GM18520 (cell line): ENCODE measurements around the gene DIPK2A.
A peak's percentile ranks its signal among the peaks of the same experiment; 100 is the strongest.

Experiments used
- ATAC-seq: cut with Tn5 transposase; IDR thresholded peaks from one replicate; pipeline ENCODE4 v1.9.1; 2021; ENCODE audit not compliant: unreplicated experiment

Gene DIPK2A, protein sequence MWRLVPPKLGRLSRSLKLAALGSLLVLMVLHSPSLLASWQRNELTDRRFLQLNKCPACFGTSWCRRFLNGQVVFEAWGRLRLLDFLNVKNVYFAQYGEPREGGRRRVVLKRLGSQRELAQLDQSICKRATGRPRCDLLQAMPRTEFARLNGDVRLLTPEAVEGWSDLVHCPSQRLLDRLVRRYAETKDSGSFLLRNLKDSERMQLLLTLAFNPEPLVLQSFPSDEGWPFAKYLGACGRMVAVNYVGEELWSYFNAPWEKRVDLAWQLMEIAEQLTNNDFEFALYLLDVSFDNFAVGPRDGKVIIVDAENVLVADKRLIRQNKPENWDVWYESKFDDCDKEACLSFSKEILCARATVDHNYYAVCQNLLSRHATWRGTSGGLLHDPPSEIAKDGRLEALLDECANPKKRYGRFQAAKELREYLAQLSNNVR

DNA sequence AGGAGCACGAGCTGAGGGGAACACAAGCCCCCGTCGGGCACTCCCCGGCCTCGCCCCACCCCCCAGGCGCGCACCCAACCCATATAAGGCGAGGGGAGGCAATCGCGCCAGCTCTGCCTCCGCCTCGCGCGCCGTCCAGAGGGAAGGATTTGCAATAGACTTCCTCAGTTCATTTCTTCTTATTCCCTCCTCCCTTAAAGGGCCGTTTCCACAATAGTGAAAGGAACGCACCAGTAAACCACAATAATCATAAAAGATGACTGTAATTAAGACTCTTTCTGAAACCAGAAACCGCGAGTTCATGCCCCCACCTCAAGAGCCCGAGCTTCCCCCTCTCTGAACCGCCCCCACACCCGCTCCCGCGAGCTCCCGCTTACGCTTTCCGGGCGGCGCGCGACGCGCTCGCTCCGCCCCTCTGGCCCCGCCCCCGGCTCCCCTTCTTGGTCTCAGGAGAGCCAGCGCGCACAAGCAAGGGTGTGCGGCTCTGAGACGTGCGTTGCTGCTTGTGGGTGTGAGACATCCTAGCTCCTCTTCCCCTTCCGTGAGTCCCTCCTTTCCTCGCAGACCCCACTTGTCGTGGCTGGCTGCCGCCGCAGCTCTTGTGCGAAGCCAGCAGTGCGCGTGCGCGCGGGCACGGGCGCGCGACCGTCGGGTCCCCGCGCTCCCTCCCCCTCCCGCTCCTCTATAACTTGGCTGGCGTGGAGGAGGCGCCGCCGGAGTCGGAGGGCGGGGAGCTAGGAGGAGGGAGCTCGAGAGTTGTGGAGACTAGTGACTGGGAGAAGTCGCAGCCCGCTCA is at the start of gene DIPK2A:
Gene DIPK2A (plus strand): TSS at position 465 of the 796 bp plus-strand sequence. CDS start 510 bp downstream, outside the sequence.
- peak; percentile 32 for ATAC-seq

- peak; percentile 49 for ATAC-seq
Observed at GRCh38 chr3:143924522-143925285, 46.9 kb upstream of the DIPK2A start.

DNA sequence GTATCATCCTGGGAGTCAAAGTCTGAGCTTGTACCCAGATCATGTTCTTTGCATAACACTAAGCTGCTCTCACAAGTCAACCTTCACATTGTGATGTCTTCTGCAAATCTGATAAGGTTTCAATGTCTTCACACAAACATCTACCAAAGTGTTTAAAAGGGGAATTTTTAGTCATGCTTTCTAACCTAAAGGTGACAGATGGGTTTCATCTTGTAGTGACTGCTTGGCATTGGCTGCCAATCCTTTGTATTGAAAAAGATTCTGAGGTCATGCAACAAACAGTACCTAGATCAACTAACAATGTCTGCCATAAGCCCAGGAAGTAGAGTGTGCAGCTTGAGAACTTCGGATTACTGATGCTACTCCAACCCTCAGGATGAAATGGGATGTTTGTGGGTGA is 43.6 kb upstream of the DIPK2A start:
- ATAC-seq = no peak

- no peak for ATAC-seq
Observed at GRCh38 chr3:143928541-143929255, 42.9 kb upstream of the DIPK2A start.

DNA sequence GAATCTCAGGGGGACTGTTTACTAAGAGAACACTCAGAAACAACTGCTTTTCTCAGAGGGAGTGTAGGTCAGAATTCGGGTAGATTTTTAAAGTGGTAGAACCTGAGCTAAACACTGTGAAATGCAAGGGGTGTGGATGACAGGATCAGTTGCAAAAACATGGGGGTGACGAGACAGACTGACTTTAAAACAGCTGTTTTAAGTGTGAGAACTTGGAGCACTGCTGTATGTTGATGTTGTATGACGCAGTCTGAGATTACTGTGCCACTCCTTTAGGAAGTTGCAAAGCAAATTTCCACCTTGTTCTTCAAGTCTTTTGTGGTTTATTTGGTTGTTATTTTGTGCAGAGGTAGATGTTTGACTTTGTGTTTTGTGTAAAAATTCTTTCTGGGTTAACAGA is 36.8 kb upstream of the DIPK2A start:
- ATAC-seq = no peak

- ATAC-seq = no peak
Observed at GRCh38 chr3:143935678-143936077, 35.9 kb upstream of the DIPK2A start.

- no peak for ATAC-seq
Observed at GRCh38 chr3:143950810-143951209, 20.8 kb upstream of the DIPK2A start.

DNA sequence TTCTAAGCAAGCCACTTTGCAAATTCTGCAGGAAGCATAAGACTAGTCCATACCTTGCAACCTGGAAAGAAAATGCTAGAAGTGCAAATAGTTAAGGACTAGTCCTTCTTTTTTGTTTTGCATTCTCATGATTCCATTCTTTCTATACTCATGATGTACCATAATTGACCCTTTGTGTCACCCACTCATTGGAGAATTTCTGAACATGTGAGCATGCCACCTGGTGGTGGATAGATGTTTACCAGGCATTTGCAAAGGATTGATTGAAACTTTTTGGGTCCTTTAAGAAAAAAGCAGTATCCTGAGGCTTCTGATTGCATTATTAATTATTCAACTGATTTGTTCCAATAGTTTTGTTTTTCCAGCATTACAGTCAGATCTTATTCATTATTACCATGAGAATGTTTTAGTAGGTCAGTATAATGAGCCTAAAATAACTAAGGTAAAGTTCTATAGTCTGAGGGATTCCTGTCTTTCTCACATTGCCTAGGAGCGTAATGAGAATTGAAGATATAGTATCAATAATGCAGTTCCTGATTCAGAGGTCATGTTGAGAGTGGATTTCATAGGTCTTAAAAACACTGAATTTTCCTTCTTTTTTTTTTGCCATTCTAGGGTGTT is 20.2 kb upstream of the DIPK2A start:
- peak; percentile 68 for ATAC-seq

- ATAC-seq = no peak
Observed at GRCh38 chr3:143952569-143953072, 19.0 kb upstream of the DIPK2A start.

DNA sequence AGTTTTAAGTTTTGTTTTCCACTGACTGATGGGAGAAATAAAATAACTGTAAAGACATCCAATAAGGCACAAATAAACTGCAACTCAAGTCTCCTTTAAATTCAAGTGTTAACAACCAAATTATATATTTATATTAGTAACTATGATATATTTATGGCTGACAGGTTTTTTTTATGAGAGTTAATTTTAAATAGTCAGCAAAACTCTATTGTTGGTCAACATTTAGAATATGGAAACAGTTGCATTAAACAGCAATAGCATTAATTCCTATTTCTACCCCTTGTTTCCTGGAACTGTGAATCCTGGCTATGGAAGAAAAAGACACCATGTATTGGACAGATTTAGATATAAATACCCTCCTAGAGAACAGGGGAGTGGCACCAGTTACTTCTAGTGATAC is 16.5 kb upstream of the DIPK2A start:
- no peak for ATAC-seq

GRCh38 chr3:143956838-143957237 is 14.8 kb upstream of the DIPK2A start:
- ATAC-seq = no peak

DNA sequence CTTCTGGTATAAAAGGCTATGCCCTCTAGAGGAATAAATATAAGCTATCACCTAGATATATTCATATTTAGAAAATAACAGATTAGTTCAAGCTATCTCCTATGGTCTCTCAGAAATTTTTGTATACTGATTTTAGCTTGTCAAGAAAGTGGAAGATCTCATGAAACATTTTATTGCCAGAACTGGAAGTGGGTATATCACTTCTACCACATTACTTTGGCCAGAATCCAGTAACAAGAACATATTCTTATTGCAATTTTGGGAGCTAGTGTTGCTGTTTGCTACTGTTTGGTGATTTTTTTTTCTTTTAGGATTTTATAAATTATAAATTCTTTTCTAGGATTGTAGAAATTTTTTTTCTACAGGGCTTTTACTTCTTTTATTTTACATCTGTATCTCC is 14.2 kb upstream of the DIPK2A start:
- ATAC-seq = no peak

DNA sequence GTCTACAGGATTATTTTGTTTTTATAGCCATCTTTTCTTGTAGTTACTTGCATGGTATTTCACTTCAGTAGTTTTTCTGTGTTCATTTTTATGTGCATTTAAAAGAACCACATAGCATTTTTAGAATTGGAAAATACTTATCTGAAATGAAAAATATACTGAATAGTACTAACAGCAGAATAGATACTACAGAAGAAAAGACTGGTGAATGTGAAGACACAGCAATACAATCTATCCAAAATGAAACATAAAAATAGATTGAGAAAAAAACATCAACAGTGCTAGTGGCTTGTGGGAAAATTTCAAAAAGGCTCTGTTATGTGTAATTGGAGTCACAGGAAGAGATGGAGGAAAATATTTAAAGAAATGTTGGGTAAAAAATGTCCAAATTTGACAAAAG is 12.7 kb upstream of the DIPK2A start:
- ATAC-seq = no peak

DNA sequence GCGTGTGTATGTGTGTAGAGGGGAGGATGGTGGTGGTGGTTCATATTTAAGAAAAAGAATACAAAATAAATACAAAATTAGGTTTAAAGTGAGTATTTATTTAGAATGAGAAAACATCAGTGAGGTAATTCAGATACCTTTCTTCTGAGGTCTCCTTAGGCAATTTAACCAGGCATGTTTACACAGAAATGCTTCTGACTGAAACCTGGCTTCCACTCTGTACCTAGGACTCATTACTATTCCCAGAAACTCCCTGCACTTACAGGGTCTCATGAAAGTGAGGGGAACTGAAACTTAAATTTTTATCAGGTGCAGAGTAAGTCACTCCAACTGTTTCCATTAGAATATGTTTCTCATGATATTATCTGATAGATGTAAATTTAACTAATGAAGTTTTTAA is 10.3 kb upstream of the DIPK2A start:
- ATAC-seq = no peak

- ATAC-seq = no peak
Observed at GRCh38 chr3:143963946-143964345, 7.7 kb upstream of the DIPK2A start.

GRCh38 chr3:143970773-143971358 is 757 bp upstream of the DIPK2A start:
- no peak for ATAC-seq

DNA sequence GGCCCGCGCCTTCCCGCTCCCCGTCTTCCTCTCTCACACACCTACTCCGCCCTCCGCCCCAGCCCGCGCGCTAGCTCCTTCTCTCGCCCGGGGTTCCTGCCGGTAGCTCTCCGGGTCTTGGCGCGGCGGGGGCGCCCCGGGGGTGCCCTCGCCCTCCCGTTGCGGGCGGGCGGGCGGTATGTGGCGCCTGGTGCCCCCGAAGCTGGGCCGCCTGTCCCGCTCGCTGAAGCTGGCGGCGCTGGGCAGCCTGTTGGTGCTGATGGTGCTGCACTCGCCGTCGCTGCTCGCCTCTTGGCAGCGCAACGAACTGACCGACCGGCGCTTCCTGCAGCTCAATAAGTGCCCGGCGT is 507 bp downstream of the DIPK2A start:
- ATAC-seq = no peak

DNA sequence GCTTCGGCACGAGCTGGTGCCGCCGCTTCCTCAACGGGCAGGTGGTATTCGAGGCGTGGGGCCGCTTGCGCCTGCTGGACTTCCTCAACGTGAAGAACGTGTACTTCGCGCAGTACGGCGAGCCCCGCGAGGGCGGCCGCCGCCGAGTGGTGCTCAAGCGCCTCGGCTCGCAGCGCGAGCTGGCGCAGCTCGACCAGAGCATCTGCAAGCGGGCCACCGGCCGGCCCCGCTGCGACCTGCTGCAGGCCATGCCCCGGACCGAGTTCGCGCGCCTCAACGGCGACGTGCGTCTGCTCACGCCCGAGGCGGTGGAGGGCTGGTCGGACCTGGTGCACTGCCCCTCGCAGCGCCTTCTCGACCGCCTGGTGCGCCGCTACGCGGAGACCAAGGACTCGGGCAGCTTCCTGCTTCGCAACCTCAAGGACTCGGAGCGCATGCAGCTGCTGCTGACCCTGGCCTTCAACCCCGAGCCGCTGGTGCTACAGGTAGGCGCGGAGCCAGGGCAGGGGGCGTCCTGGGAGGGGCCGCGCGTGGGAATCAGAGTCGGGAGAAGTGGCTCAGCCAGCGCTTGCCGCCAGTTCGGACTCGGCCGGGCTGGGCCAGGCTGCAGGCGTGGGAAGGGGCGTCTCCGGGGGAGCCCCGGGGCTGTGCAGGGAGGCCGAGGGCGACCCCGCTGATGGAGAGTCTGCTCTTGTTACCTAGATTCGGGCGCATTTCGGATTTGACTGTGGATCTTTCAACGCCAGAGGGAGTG is 1.1 kb downstream of the DIPK2A start:
- ATAC-seq = peak; percentile 27
